Keratinocyte (primary cell): ENCODE results near the gene PARP11. TPM values are rescaled to one million over a fixed set of nuclear protein-coding genes. Genes with fewer than 3 reads are reported as not detected.

Source experiments
- DNase-seq: peaks from one replicate; pipeline ENCODE4 v3.0.0-alpha.2; 2011; ENCODE audit warnings: low read depth, missing footprints, low spot score
- FAIRE-seq: peaks from 2 replicates; lab custom pipeline; 2011; peaks lifted over from hg19 to GRCh38; lab: Jason Lieb, UNC
- H2AFZ ChIP-seq: 2 replicates; pipeline ENCODE4 v1.6.0; 2012; ENCODE audit warnings: low read length, control low read depth, inconsistent platforms; ENCODE audit not compliant: control insufficient read depth
- H3K27ac ChIP-seq: 2 replicates; pipeline ENCODE4 v1.5.1; 2011; ENCODE audit warnings: low read length; ENCODE audit not compliant: control insufficient read depth, insufficient read depth
- H3K27me3 ChIP-seq: 3 replicates; pipeline ENCODE4 v1.6.0; 2011; ENCODE audit warnings: low read length; ENCODE audit not compliant: control insufficient read depth, insufficient read depth; ENCODE audit errors: extremely low read depth
- H3K36me3 ChIP-seq, 2 experiments: 2 replicates in 1 of 2; 3 replicates in 1 of 2; pipeline ENCODE4 v1.5.1; 2011; ENCODE audit warnings: low read length in 2 of 2, mild to moderate bottlenecking in 1 of 2; ENCODE audit not compliant: control insufficient read depth in 2 of 2, insufficient read depth in 2 of 2; ENCODE audit errors: extremely low read depth in 1 of 2
- H3K4me1 ChIP-seq: 3 replicates; pipeline ENCODE4 v1.5.1; 2011; ENCODE audit warnings: low read length; ENCODE audit not compliant: control insufficient read depth, insufficient read depth; ENCODE audit errors: extremely low read depth
- H3K4me2 ChIP-seq: 3 replicates; pipeline ENCODE4 v1.6.0; 2011; ENCODE audit warnings: low read depth, low read length; ENCODE audit not compliant: control insufficient read depth, insufficient read depth; ENCODE audit errors: extremely low read depth
- H3K4me3 ChIP-seq, 3 experiments: fragments of 200-600 bp in 1 of 3; sonication (generic) in 1 of 3; 2 replicates in 2 of 3; 3 replicates in 1 of 3; pipeline ENCODE4 v1.5.1; 2011 to 2016; ENCODE audit warnings: low read length in 3 of 3, mild to moderate bottlenecking in 3 of 3, control low read depth in 2 of 3, inconsistent platforms in 1 of 3, low read depth in 1 of 3, mixed read lengths in 1 of 3, mixed run types in 1 of 3, moderate library complexity in 1 of 3; ENCODE audit not compliant: control insufficient read depth in 2 of 3, insufficient read depth in 2 of 3; ENCODE audit errors: extremely low read depth in 1 of 3
- H3K79me2 ChIP-seq: 2 replicates; pipeline ENCODE4 v1.6.0; 2012; ENCODE audit warnings: low read length; ENCODE audit not compliant: control insufficient read depth, insufficient read depth
- H3K9ac ChIP-seq: 3 replicates; pipeline ENCODE4 v1.6.0; 2011; ENCODE audit warnings: low read length; ENCODE audit not compliant: control insufficient read depth, insufficient read depth; ENCODE audit errors: extremely low read depth
- H3K9me1 ChIP-seq: 3 replicates; pipeline ENCODE4 v1.6.0; 2011; ENCODE audit warnings: low read length; ENCODE audit not compliant: control insufficient read depth, insufficient read depth; ENCODE audit errors: extremely low read depth
- H3K9me3 ChIP-seq: 2 replicates; pipeline ENCODE4 v1.5.1; 2012; ENCODE audit warnings: low read depth, low read length; ENCODE audit not compliant: control insufficient read depth
- H4K20me1 ChIP-seq: 3 replicates; pipeline ENCODE4 v1.6.0; 2011; ENCODE audit warnings: low read length; ENCODE audit not compliant: control insufficient read depth, insufficient read depth; ENCODE audit errors: extremely low read depth
- CTCF ChIP-seq, 3 experiments: IDR thresholded peaks in 1 of 3; conservative IDR thresholded peaks in 1 of 3; optimal IDR thresholded peaks in 1 of 3; 2 replicates in 2 of 3; 3 replicates in 1 of 3; pipeline versions ENCODE3 to v1.5.1; 2011; ENCODE audit warnings: low read length in 3 of 3, mild to moderate bottlenecking in 3 of 3, moderate library complexity in 2 of 3, control low read depth in 1 of 3, inconsistent platforms in 1 of 3; ENCODE audit not compliant: insufficient read depth in 2 of 3; ENCODE audit errors: extremely low read depth in 1 of 3
- EZH2 ChIP-seq: IDR thresholded peaks from one replicate; pipeline ENCODE4 v1.6.1; 2012; ENCODE audit warnings: inconsistent platforms, mild to moderate bottlenecking, low read length, moderate library complexity
- dilution Hi-C: fragments of 300-500 bp; cut with MboI; formaldehyde crosslinking; loops from one replicate; pipeline ENCODE4 v1.7.0; 2020; ENCODE audit warnings: low sequenced_read_pairs; ENCODE audit not compliant: extremely low pct_ligation_motif_present
- polyA plus RNA-seq, 5 experiments: library from polyadenylated mRNA; depleted of rRNA in 3 of 5; stranded (reverse) in 3 of 5; stranded (forward) in 1 of 5; unstranded in 1 of 5; fragments of >200 nt; gene quantifications; 1 replicate in 1 of 5; 2 replicates in 3 of 5; 3 replicates in 1 of 5; pipeline versions ENCODE4 v1.2.1 to v1.2.3, GENCODE V29; 2011 to 2012; ENCODE audit warnings: missing spikeins in 2 of 5, low read depth in 1 of 5, low replicate concordance in 1 of 5

PARP11 gene
- polyA plus RNA-seq, 1 donor (not counting 4 experiments of a cell fraction or from before 2014, with no cell fraction given): 5.4 TPM

- no peaks in the 10 kb centered on the region for H3K9me1 ChIP-seq
- H3K9me3 ChIP-seq: no peaks in the 10 kb centered on the region
- no peak overlapping the region for H3K4me2 ChIP-seq
- H3K27ac ChIP-seq: no peak overlapping the region
- H3K36me3 ChIP-seq: no peaks in the 10 kb centered on the region
- H3K4me1 ChIP-seq: no peaks in the 10 kb centered on the region
- peaks cover 3% of the 10 kb centered on the region for H3K27me3 ChIP-seq
- H3K9ac ChIP-seq: no peak overlapping the region
- no peaks in the 10 kb centered on the region for H3K79me2 ChIP-seq
- H3K4me3 ChIP-seq: no peak overlapping the region
- no peak overlapping the region for H2AFZ ChIP-seq
- FAIRE-seq (no peak), DNase-seq (no peak)
- dilution Hi-C loops: no loop called here
- H4K20me1 ChIP-seq: no peaks in the 10 kb centered on the region
- TF ChIP-seq EZH2: no peak
- no peak for TF ChIP-seq CTCF (optimal IDR thresholded peaks at IDR 0.05 in 1 of 3, IDR thresholded peaks at IDR 0.05 in 1 of 3, conservative IDR thresholded peaks at IDR 0.05 in 1 of 3; ENCODE audit: extremely low read depth in 1 of 3, insufficient read depth in 2 of 3, low read length in 3 of 3)
Measured at GRCh38 chr12:3795066-3795465, 78.1 kb downstream of the PARP11 start.

- no peak overlapping the region for H3K4me2 ChIP-seq
- no peak overlapping the region for H3K4me3 ChIP-seq
- dilution Hi-C loops: no loop called here
- no peaks in the 10 kb centered on the region for H3K36me3 ChIP-seq
- no peak overlapping the region for H2AFZ ChIP-seq
- H3K27ac ChIP-seq: no peak overlapping the region
- no peak for FAIRE-seq
- no peak overlapping the region for H3K9ac ChIP-seq
- no peak for DNase-seq
- peaks cover 3% of the 10 kb centered on the region for H3K27me3 ChIP-seq
- no peaks in the 10 kb centered on the region for H3K79me2 ChIP-seq
- no peak for TF ChIP-seq EZH2
- no peak for TF ChIP-seq CTCF (optimal IDR thresholded peaks at IDR 0.05 in 1 of 3, IDR thresholded peaks at IDR 0.05 in 1 of 3, conservative IDR thresholded peaks at IDR 0.05 in 1 of 3; ENCODE audit: extremely low read depth in 1 of 3, insufficient read depth in 2 of 3, low read length in 3 of 3)
- no peaks in the 10 kb centered on the region for H4K20me1 ChIP-seq
- H3K9me3 ChIP-seq: no peaks in the 10 kb centered on the region
- H3K9me1 ChIP-seq: no peaks in the 10 kb centered on the region
- no peaks in the 10 kb centered on the region for H3K4me1 ChIP-seq
Measured at GRCh38 chr12:3792623-3793288, 80.4 kb downstream of the PARP11 start.
